HEK293 (cell line): ENCODE measurements around the gene PROX1.

Experiments
- CTCF ChIA-PET: fragments of 350-600 bp; formaldehyde crosslinking; extraction: SDS; loops from one replicate; lab custom pipeline; 2021; ENCODE audit warnings: antibody characterized with exemption; lab: Yijun Ruan, JAX
- POLR2A ChIA-PET: fragments of 300-600 bp; formaldehyde crosslinking; extraction: SDS; loops from one replicate; lab custom pipeline; 2020; ENCODE audit warnings: antibody characterized with exemption, inconsistent platforms; lab: Yijun Ruan, JAX
- H3K27ac ChIP-seq: fragments of 200-500 bp; sonication (Bioruptor generic); 2 replicates; pipeline ENCODE4 v1.5.1; 2014; ENCODE audit warnings: low read depth, low read length, control low read depth, inconsistent platforms; ENCODE audit errors: extremely low read depth
- H3K36me3 ChIP-seq, 2 experiments: fragments of 200-500 bp in 1 of 2; sonication (Bioruptor generic) in 1 of 2; 1 replicate in 1 of 2; 2 replicates in 1 of 2; pipeline ENCODE4 v1.5.1; 2014 to 2017; ENCODE audit warnings: inconsistent platforms in 2 of 2, low read length in 2 of 2; ENCODE audit not compliant: control insufficient read depth in 2 of 2, insufficient read depth in 1 of 2
- H3K4me1 ChIP-seq: fragments of 200-500 bp; sonication (Bioruptor generic); 2 replicates; pipeline ENCODE4 v1.5.1; 2014; ENCODE audit warnings: mild to moderate bottlenecking, low read length, inconsistent platforms; ENCODE audit not compliant: control insufficient read depth, insufficient read depth
- H3K4me3 ChIP-seq: 2 replicates; pipeline ENCODE4 v1.5.1; 2011; ENCODE audit warnings: low read depth, mild to moderate bottlenecking, control low read depth, low read length, moderate library complexity
- H3K9me3 ChIP-seq: fragments of 200-500 bp; sonication (Bioruptor generic); 2 replicates; pipeline ENCODE4 v1.5.1; 2014; ENCODE audit warnings: low read depth, low read length, inconsistent platforms; ENCODE audit not compliant: control insufficient read depth, insufficient read depth
- MZF1 ChIP-seq: fragments of 450-650 bp; formaldehyde crosslinking; IDR thresholded peaks from 2 replicates; pipeline ENCODE4 v1.5.1; 2017; ENCODE audit warnings: missing biosample characterization, missing genetic modification characterization, borderline replicate concordance
- SALL2 ChIP-seq: fragments of 450-650 bp; formaldehyde crosslinking; IDR thresholded peaks from 2 replicates; pipeline ENCODE4 v1.5.0; 2017; ENCODE audit warnings: missing biosample characterization, mild to moderate bottlenecking, missing genetic modification characterization, borderline replicate concordance
- SCRT1 ChIP-seq: fragments of 450-650 bp; formaldehyde crosslinking; IDR thresholded peaks from 2 replicates; pipeline ENCODE4 v1.5.1; 2016; ENCODE audit warnings: missing biosample characterization, missing genetic modification characterization, borderline replicate concordance
- ZBTB1 ChIP-seq: fragments of 450-650 bp; formaldehyde crosslinking; IDR thresholded peaks from 2 replicates; pipeline ENCODE4 v1.5.1; 2016; ENCODE audit warnings: missing biosample characterization, missing genetic modification characterization
- ZBTB20 ChIP-seq: fragments of 450-650 bp; formaldehyde crosslinking; IDR thresholded peaks from 2 replicates; pipeline ENCODE4 v1.5.1; 2016; ENCODE audit warnings: missing biosample characterization, missing genetic modification characterization
- ZEB2 ChIP-seq: fragments of 450-650 bp; formaldehyde crosslinking; IDR thresholded peaks from 2 replicates; pipeline ENCODE4 v1.5.1; 2016; ENCODE audit warnings: missing biosample characterization, missing genetic modification characterization
- ZFP41 ChIP-seq: fragments of 450-650 bp; formaldehyde crosslinking; IDR thresholded peaks from 2 replicates; pipeline ENCODE4 v1.5.1; 2016; ENCODE audit warnings: missing biosample characterization, missing genetic modification characterization, borderline replicate concordance
- ZNF138 ChIP-seq: fragments of 450-650 bp; formaldehyde crosslinking; IDR thresholded peaks from 2 replicates; pipeline ENCODE4 v1.5.1; 2016; ENCODE audit warnings: missing biosample characterization, missing genetic modification characterization, borderline replicate concordance
- ZNF214 ChIP-seq: fragments of 450-650 bp; formaldehyde crosslinking; IDR thresholded peaks from 2 replicates; pipeline ENCODE4 v1.5.1; 2017; ENCODE audit warnings: missing biosample characterization, mild to moderate bottlenecking, missing genetic modification characterization, borderline replicate concordance
- ZNF354C ChIP-seq: fragments of 450-650 bp; formaldehyde crosslinking; IDR thresholded peaks from 2 replicates; pipeline ENCODE4 v1.5.1; 2016; ENCODE audit warnings: missing biosample characterization, missing genetic modification characterization, low read depth, borderline replicate concordance
- ZNF362 ChIP-seq: fragments of 450-650 bp; formaldehyde crosslinking; IDR thresholded peaks from 2 replicates; pipeline ENCODE4 v1.5.1; 2016; ENCODE audit warnings: missing biosample characterization, missing genetic modification characterization
- ZNF394 ChIP-seq: fragments of 450-650 bp; formaldehyde crosslinking; IDR thresholded peaks from 2 replicates; pipeline ENCODE4 v1.5.1; 2016; ENCODE audit warnings: missing biosample characterization, missing genetic modification characterization, mild to moderate bottlenecking, moderate library complexity, borderline replicate concordance
- ZNF416 ChIP-seq: fragments of 450-650 bp; formaldehyde crosslinking; IDR thresholded peaks from 2 replicates; pipeline ENCODE4 v1.5.1; 2016; ENCODE audit warnings: missing biosample characterization, missing genetic modification characterization
- ZNF426 ChIP-seq: fragments of 450-650 bp; formaldehyde crosslinking; IDR thresholded peaks from 2 replicates; pipeline ENCODE4 v1.5.1; 2017; ENCODE audit warnings: missing biosample characterization, missing genetic modification characterization, mild to moderate bottlenecking, inconsistent platforms, moderate library complexity
- ZNF433 ChIP-seq: fragments of 450-650 bp; formaldehyde crosslinking; IDR thresholded peaks from 2 replicates; pipeline ENCODE4 v1.5.1; 2016; ENCODE audit warnings: missing biosample characterization, missing genetic modification characterization, low read depth
- ZNF621 ChIP-seq: fragments of 450-650 bp; formaldehyde crosslinking; IDR thresholded peaks from 2 replicates; pipeline ENCODE4 v1.5.1; 2017; ENCODE audit warnings: missing biosample characterization, missing genetic modification characterization
- ZNF777 ChIP-seq: fragments of 450-650 bp; formaldehyde crosslinking; IDR thresholded peaks from 2 replicates; pipeline ENCODE4 v1.5.1; 2017; ENCODE audit warnings: missing biosample characterization, missing genetic modification characterization, borderline replicate concordance
- ZNF785 ChIP-seq: fragments of 450-650 bp; formaldehyde crosslinking; IDR thresholded peaks from 2 replicates; pipeline ENCODE4 v1.5.1; 2016; ENCODE audit warnings: missing biosample characterization, missing genetic modification characterization
- ZSCAN23 ChIP-seq: fragments of 450-650 bp; formaldehyde crosslinking; IDR thresholded peaks from 2 replicates; pipeline ENCODE4 v1.5.1; 2016; ENCODE audit warnings: missing biosample characterization, missing genetic modification characterization
- TF ChIP-seq, protein P1 (sequence below): fragments of 450-650 bp; formaldehyde crosslinking; IDR thresholded peaks from 2 replicates; pipeline ENCODE4 v1.5.1; 2016; ENCODE audit warnings: missing biosample characterization, missing genetic modification characterization, borderline replicate concordance
- TF ChIP-seq, protein P2 (sequence below): fragments of 450-650 bp; formaldehyde crosslinking; IDR thresholded peaks from 2 replicates; pipeline ENCODE4 v1.5.1; 2016; ENCODE audit warnings: missing biosample characterization, missing genetic modification characterization, borderline replicate concordance

The PROX1 gene

GRCh38 chr1:213953806-213954205 lies 34.0 kb upstream of the PROX1 start:
- Histone ChIP-seq H3K4me3 (no peak overlapping the region), H3K9me3 (no peaks in the 10 kb centered on the region), H3K36me3 (no peaks in the 10 kb centered on the region), H3K27ac (no peak overlapping the region), H3K4me1 (no peaks in the 10 kb centered on the region)
- CTCF ChIA-PET, result interaction anchor here (0.8 kb wide), 1 partner anchor 313 kb away, joined by 3 read pairs; no protein-coding TSS in a partner anchor
- TF ChIP-seq ZNF214 (tag by site-specific recombination) (no peak), ZNF433 (no peak), ZNF362 (tag by site-specific recombination) (no peak), ZNF426 (tag by site-specific recombination) (no peak), ZNF777 (tag by site-specific recombination) (no peak), ZNF416 (tag by site-specific recombination) (no peak), SCRT1 (tag by site-specific recombination) (no peak), ZNF394 (no peak), ZFP41 (tag by site-specific recombination) (no peak)
- POLR2A ChIA-PET, result interaction anchor here (0.5 kb wide), 1 partner anchor 35 kb away, joined by 3 read pairs; no protein-coding TSS in a partner anchor

DNA sequence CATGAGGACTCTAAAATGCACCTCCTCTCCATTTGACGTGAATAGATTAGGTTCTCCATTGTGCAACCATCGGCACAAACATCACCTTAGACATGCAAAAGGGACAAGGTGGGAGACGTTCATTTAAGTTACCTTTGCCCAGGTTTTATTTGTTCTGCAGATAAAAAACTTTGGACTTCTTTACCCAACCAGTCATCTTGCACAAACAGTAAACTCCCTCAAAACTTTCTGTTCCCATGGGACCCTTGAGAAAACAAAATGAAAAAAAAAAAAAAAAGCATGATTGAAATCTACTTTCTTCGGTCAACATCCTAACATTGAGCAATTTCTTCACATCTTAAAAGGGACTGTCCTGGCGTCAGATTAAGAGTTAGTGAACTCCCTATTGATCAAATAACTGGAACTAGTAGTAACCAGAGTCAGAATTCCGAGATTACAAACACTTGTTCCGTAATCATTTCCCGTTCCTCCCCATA lies 31.4 kb upstream of the PROX1 start:
- POLR2A ChIA-PET, result no interaction called here
- CTCF ChIA-PET, result interaction anchor here (1.4 kb wide), 1 partner anchor 167 kb away, joined by 5 read pairs; no protein-coding TSS in a partner anchor
- H3K36me3 ChIP-seq, result no peaks in the 10 kb centered on the region
- TF ChIP-seq ZBTB1 (tag by site-specific recombination), result no peak
- no peak overlapping the region for H3K4me3 ChIP-seq
- no peaks in the 10 kb centered on the region for H3K4me1 ChIP-seq
- no peak overlapping the region for H3K27ac ChIP-seq
- H3K9me3 ChIP-seq, result no peaks in the 10 kb centered on the region

DNA sequence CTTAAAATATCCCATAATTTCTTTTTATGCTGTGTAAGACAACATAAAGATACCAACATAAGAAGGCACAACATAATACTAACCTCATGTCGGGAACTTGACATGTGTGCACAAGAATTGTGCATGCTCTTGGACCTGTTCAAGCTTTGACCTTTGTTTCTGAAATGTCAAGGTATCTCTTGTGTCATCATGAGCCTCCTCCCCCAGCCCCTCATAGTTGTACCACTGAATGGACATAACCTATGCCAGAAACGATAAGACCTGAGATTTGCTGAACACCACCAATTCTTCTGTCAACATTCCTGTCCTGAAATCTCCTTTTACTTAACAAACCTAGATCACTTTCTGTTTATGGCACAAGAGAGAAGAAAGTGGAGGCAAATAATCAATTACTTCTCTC lies 29.4 kb upstream of the PROX1 start:
- no peaks in the 10 kb centered on the region for H3K36me3 ChIP-seq
- no peak overlapping the region for H3K27ac ChIP-seq
- no peaks in the 10 kb centered on the region for H3K4me1 ChIP-seq
- no peak overlapping the region for H3K4me3 ChIP-seq
- no peaks in the 10 kb centered on the region for H3K9me3 ChIP-seq
- CTCF ChIA-PET, result no interaction called here
- POLR2A ChIA-PET, result no interaction called here
- TF ChIP-seq ZNF138 (tag by site-specific recombination) (no peak), ZNF785 (tag by site-specific recombination) (no peak), ZBTB20 (tag by site-specific recombination) (no peak), ZEB2 (tag by site-specific recombination) (no peak), ZNF416 (tag by site-specific recombination) (no peak), ZFP41 (tag by site-specific recombination) (no peak), ZNF621 (no peak), ZNF354C (tag by site-specific recombination) (no peak), ZSCAN23 (tag by site-specific recombination) (no peak), MZF1 (no peak), SALL2 (tag by site-specific recombination) (no peak)
- TF ChIP-seq, protein P1, sequence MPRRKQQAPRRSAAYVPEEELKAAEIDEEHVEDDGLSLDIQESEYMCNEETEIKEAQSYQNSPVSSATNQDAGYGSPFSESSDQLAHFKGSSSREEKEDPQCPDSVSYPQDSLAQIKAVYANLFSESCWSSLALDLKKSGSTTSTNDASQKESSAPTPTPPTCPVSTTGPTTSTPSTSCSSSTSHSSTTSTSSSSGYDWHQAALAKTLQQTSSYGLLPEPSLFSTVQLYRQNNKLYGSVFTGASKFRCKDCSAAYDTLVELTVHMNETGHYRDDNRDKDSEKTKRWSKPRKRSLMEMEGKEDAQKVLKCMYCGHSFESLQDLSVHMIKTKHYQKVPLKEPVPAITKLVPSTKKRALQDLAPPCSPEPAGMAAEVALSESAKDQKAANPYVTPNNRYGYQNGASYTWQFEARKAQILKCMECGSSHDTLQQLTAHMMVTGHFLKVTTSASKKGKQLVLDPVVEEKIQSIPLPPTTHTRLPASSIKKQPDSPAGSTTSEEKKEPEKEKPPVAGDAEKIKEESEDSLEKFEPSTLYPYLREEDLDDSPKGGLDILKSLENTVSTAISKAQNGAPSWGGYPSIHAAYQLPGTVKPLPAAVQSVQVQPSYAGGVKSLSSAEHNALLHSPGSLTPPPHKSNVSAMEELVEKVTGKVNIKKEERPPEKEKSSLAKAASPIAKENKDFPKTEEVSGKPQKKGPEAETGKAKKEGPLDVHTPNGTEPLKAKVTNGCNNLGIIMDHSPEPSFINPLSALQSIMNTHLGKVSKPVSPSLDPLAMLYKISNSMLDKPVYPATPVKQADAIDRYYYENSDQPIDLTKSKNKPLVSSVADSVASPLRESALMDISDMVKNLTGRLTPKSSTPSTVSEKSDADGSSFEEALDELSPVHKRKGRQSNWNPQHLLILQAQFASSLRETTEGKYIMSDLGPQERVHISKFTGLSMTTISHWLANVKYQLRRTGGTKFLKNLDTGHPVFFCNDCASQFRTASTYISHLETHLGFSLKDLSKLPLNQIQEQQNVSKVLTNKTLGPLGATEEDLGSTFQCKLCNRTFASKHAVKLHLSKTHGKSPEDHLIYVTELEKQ (tag by site-specific recombination), result no peak
- TF ChIP-seq, protein P2, sequence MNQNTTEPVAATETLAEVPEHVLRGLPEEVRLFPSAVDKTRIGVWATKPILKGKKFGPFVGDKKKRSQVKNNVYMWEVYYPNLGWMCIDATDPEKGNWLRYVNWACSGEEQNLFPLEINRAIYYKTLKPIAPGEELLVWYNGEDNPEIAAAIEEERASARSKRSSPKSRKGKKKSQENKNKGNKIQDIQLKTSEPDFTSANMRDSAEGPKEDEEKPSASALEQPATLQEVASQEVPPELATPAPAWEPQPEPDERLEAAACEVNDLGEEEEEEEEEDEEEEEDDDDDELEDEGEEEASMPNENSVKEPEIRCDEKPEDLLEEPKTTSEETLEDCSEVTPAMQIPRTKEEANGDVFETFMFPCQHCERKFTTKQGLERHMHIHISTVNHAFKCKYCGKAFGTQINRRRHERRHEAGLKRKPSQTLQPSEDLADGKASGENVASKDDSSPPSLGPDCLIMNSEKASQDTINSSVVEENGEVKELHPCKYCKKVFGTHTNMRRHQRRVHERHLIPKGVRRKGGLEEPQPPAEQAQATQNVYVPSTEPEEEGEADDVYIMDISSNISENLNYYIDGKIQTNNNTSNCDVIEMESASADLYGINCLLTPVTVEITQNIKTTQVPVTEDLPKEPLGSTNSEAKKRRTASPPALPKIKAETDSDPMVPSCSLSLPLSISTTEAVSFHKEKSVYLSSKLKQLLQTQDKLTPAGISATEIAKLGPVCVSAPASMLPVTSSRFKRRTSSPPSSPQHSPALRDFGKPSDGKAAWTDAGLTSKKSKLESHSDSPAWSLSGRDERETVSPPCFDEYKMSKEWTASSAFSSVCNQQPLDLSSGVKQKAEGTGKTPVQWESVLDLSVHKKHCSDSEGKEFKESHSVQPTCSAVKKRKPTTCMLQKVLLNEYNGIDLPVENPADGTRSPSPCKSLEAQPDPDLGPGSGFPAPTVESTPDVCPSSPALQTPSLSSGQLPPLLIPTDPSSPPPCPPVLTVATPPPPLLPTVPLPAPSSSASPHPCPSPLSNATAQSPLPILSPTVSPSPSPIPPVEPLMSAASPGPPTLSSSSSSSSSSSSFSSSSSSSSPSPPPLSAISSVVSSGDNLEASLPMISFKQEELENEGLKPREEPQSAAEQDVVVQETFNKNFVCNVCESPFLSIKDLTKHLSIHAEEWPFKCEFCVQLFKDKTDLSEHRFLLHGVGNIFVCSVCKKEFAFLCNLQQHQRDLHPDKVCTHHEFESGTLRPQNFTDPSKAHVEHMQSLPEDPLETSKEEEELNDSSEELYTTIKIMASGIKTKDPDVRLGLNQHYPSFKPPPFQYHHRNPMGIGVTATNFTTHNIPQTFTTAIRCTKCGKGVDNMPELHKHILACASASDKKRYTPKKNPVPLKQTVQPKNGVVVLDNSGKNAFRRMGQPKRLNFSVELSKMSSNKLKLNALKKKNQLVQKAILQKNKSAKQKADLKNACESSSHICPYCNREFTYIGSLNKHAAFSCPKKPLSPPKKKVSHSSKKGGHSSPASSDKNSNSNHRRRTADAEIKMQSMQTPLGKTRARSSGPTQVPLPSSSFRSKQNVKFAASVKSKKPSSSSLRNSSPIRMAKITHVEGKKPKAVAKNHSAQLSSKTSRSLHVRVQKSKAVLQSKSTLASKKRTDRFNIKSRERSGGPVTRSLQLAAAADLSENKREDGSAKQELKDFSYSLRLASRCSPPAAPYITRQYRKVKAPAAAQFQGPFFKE (tag by site-specific recombination), result no peak
